Stimulated activated CD8-positive, alpha-beta memory T cell treated with anti-CD3 and anti-CD28 coated beads, Interleukin-7, amount 100 ng/mL, for 48 hours (primary cell): Measurements from ENCODE around the gene RBMS3.
"Not testable (repeated sequence)": the region's sequence is repeated elsewhere in the genome, so short reads cannot be mapped to it uniquely, and the experiment has no call there.

Experiments
- DNase-seq, 2 donors: peaks; one replicate each; pipeline ENCODE4 v3.0.0-alpha.2; 2020; ENCODE audit warnings: low read depth in 1 of 2; ENCODE audit errors: extremely low read depth in 1 of 2

Gene RBMS3

DNA sequence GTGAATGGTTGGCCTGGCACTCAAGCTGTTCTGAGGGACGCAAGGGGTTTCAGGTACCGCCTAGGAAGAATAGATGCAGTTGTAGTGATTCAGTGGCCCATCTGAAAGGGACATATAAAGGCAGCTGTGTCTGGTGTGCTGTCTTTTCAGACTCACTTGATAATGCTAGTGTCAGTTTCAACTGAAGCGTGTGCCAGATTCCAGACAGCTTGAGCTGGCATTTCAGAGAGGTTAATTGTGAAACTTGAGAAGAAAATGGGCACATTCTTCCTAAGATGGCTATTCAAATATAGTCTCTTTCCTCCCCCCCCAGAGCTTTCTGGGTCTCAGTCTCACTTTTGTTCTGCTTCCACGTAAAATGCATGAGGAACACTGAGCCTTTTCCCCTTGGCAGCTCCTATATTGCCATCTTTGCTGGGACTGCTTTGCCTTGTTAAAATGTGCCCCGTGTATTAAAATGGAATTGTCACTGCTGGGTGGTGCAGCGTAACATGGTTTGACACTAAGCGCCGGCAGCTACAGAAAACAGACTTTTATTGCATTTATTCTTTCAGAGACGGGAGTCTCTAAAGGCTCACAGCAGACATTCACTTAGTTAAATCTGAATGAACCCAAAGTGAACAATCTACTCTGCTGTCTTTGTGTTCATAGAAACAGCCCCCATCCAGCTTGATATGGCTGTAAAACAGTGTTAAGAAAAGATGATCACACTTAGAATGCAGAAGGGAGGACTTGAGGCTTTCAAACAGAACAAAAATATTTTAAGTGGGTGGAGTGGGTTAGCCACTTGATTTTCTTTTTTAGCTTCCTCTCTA, 478.7 kb downstream of the RBMS3 start:
- DNase-seq = no peak

DNA sequence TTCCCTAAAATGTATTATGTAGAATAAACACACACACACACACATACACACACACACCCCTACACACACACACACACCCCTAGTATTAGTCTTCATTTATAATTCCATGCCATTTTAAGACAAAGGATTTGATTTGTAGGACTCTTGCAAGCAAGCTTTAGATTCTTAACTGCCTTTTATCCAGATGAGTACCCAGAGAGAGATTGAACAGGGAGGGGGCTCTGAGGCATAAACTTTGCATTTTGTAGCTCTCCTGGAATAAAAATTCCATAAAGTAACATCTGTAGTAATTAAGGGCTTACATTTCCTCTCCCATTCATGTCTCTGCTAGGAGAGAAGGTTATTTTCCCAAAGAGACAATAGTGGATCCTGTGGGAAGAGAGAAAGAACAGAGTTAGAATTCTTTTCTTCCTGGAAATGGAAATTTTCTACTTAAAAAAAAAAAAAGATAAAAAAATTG, 479.4 kb downstream of the RBMS3 start:
- no peak for DNase-seq

DNA sequence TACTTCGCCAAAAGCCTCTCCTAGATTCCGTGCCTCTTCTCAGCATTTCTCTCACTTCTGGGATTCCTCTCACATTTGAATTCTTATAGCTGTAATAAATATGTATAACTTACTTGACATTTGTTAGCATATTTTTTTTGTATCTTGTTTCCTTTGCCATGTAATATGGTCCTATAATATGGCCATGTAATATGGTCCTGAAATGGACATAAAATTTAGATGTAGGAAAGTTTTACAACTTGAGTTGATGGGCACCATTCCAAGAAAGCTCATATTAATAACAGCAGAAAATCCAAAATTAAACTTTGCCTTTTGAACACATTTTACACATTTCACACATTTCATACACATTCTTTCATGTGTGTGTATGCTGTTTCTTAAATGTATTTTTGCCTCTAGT, 480.6 kb downstream of the RBMS3 start:
- DNase-seq = no peak

DNA sequence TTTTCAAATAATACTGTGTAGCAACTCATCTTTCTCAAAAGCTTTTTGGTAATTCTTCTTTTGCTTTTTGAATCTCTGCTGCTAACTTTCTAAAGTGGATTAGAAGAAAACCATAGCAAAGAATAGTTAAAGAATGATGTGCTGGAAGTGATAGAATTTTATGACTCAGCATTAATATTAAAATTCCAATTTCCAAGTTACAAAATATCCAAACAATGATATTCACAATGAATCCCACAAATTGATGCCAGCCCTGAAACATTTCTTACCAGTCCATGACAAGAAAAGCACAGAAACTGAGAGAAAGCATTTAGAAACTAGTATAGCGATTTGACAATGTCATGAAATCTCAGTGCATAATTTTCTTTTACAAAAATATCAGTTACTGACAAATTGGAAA, 482.2 kb downstream of the RBMS3 start:
- no peak for DNase-seq

DNA sequence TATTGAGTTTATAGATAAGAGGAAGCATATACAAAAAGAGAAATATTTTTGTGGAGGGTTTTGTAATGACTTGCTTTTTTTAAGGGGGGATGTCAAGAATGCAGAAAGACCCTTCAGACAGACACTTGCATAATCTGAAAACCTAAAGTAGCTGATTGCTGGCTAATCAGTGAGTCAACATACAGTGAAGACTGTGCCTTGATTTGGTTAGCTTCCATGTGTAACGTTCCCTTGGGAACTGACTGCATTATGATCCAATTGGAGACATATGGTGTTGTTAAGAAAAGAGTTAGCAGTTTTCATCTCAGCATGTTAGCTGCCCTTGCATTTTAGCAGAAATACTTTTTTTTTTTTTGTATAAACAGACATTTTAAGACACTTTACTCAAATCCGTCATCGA, 483.2 kb downstream of the RBMS3 start:
- no peak for DNase-seq

DNA sequence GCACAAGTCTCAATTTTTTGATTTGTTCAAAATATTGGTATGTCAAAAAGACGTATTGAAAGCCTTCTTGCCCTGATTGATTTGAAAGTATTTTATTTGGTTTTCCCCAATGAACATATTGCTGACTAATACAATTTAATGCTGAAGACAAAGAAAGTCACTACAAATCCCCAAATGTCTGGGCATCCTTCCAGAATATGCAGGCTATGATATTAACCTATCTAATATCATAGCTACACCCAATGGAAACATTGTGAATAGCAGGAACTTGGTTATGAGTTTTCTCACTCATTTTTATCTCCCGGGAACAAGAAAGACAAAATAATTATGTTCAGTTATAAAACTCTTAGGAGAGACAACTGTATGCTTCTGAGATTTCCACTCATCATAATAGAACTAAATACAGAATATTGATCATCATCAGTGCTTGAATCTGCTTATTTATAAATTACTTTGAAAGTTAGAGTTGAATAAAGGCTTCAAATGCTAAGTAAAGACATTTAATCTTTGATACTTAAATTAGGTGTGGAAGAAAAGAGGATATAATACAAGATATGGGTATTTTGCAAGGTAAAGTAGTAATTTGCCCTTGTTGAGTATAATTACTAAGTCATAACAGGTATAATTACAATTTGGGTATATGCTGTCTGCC, 483.9 kb downstream of the RBMS3 start:
- DNase-seq = no peak

DNA sequence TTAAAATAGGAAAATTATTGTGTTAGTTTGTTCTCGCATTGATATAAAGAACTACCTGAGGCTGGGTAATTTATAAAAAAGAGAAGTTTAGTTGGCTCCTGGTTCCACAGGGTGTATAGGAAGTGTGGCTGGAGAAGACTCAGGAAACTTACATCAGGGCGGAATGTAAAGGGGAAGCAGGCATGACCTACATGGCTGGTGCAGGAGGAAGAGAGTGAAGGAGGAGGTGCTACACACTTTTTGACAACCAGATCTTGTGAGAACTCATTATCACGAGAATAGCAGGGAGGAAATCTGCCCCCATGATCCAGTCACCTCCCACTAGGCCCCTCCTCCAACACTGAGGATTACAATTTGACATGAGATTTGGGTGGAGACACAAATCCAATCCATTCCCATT, 490.7 kb downstream of the RBMS3 start:
- no peak for DNase-seq

DNA sequence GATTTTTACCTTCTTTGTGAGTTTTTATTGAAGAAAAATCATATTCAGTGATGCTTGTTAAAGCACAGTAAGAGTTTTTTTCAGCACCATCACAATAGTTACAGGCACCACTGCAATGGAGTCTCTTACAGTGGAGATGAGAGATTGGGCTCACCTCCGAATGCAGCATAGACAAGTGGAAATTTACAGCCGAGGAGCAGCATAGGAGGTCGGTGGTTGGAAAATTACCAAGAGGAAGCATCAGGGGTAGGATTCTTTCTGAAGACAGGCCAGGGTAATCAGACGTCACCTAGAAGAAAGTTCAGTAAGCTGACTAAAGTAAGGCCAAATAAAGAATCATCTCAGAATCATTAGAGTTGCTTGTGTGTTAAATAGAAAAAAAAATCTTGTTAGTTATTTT, 491.6 kb downstream of the RBMS3 start:
- DNase-seq = no peak

DNA sequence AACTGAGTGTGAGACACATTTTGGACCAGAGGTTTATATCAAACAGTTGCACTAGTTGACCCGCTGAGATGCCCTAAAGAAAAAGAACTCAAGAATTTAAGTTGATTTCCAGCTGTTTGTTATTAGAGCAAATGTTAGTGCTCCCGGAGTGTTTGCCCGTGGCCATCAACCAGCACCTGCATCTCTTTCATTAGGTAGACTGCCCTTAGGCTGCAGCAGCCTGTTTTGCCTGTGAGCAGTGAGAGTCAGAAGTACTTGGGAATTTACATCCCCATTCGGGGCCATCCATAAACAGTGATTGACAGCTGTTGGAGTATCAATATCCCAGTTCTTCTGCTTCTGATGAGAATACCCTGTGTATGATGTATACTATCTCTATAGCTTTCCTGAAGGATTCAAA, 492.6 kb downstream of the RBMS3 start:
- no peak for DNase-seq

DNA sequence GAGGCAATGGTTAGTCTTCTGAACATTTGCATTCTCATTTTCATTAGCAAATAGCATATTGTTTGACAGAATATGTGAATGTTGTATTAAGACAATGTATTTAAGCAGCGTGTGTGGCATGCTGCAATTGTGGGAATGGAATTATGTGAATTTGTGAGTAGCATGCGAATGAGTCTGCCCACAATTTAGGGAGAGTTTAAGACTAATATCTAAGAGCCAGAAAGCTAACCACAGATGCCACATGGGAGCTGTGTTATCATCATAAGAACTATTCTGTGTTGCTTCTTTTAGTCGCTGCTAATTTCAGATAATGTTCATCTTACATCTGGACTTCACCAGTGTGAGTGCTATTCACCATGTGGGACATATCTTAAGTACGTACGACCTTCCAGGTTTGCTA, 494.5 kb downstream of the RBMS3 start:
- no peak for DNase-seq

DNA sequence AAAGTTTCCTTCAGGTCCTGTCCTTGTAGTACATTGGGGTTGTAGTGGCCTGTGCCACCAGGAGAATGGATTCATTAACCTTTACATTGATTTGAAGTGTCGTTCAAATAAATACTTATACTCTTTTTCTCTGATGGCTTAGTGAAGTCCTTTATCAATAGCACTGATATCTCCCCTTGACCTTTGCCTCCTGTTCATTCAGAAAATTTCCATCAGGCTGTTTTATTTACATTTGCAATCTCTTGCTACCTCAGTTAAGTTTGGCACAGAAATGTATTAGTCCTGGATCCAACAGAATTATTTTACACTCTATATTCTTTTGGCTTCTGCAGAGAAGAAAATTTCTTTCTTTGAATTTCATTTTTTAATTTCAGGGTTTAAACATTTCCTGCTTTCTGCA, 497.0 kb downstream of the RBMS3 start:
- no peak for DNase-seq

DNA sequence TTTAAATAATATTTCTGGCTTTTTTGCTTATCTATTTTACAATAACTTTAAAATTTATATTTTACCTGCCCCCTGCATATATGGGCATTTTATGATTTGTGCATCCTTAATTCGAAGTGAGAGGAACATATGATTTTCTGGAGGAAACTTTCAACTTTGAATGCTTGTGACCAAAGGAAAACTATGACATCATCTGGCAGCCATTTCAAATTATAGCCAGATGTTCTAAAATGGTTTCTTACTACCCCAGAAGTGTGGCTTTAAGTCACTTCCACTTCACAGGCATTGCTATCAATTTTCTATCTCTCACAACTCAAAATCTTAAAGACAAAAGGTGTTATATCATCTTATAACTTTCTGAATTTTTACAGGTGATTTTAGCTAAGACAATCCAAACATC, 508.8 kb downstream of the RBMS3 start:
- DNase-seq = no peak

DNA sequence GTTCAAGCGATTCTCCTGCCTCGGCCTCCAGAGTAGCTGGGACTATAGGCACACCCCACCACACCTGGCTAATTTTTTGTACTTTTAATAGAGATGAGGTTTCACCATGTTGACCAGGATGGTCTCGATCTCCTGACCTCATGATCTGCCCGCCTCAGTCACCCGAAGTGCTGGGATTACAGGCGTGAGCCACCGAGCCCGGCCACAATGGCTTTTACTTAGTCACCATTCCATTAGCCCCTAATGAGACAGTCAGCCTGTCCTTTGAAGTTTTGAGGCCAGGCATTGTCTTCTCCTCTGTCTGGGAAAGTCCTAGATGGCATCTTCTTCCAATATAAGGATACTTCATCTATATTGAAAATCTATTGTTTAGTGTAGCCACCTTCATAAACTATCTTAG, 515.9 kb downstream of the RBMS3 start:
- DNase-seq = no peak

DNA sequence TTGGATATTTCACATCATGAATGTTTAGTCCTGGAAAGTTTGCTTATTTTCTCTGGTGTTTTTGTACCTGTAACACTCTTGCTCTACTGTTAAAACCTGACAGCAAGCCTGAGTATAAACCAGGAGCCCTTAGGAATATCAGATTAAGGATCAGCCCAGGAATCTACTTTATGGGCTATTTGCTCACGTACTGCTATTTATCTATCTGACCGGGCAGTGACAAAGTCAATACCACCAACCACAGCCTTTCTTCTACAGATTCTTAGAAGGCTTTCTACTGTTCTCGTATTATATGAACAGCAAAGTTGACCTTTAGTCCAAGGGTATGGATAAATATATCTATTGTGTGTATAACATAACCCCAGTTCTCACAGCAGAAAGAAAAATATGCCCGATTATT, 521.2 kb downstream of the RBMS3 start:
- no peak for DNase-seq

DNA sequence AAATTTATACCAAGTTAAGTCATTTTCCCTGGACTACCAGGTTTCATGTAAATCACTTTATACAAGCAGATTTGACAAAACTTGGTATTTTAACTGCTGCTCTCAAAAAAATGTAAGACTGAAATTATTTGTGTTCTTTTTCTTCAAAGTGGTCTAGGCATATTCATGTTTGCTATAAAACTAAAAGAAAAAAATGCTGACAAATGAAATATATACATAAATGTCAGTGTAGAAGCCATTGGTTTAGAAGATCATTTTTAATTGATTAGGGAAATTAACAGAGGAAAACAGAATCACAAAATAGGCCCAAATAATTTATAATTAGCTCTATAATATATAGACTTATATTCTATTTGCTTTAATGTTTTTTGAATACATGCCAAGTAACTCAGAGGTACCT, 523.2 kb downstream of the RBMS3 start:
- DNase-seq = no peak

DNA sequence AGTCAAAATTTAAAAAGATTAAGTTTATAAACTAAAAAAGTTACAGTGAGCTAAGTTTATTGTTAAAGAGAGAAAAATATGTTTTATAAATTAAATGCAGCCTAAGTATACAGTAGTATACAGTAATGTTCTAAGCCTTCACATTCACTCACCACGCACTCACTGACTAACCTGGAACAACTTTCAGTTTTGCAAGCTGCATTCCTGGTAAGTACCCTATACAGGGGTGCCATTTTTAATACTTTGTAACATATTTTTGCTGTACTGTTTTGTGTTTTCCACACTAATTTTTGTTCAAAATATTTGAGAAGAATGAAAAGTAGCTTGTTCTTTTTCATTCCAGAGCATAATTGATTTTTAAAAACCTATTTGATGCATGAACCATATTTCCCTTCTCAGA, 524.9 kb downstream of the RBMS3 start:
- DNase-seq = no peak

DNA sequence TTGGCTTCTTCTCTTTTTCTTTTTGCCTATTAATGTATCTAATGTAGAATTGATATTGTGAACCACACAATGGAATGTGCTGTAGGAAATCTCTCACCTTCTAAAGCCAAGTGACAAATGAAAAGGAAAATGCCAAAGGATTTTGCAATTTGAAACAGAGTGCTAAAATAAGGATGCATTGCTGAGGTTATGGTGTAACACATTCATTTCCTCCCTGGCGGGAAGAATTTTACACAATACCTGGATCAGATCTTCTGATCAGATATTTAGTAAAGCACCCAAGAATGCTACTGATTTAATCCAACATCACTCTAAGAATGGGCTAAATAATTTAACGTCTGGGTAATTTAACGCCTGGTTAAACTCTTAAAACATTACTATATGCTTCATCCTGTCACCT, 527.5 kb downstream of the RBMS3 start:
- not testable (repeated sequence) for DNase-seq

DNA sequence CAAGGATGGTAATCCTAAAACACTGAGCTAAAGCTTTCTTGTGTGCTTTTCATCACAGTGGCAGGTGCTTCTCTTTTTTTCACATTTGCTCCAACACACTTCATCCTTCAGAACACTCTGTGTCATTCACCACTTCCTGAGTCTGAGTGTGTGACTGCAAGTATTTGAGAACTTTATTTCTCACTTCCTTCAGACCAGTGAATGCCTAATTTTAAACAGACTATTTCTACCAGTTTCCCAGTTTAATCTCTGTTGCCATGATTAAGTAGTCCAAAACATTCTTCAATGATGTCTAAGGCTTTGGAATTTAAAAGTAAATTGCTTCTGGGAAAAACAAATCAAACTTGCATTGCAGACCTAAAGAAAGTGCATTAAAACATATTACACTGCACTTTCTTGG, 541.2 kb downstream of the RBMS3 start:
- DNase-seq = no peak

DNA sequence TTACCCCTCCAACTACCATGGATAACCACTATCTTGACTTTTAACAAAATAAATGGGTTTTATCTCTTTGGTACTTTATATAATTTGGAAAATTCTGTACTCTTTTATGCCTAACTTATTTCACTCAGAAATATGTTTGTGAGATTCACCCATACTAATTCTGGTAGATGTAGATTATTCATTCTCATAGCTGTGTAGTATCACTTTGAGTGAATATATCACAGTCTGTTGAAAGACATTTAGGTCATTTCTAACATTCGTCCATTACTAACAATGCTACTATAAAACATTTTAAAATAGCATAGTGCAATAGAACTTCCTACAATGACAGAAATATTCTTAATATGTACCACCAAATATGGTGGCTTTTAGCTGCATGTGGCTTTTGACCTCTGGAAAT, 542.4 kb downstream of the RBMS3 start:
- no peak for DNase-seq

DNA sequence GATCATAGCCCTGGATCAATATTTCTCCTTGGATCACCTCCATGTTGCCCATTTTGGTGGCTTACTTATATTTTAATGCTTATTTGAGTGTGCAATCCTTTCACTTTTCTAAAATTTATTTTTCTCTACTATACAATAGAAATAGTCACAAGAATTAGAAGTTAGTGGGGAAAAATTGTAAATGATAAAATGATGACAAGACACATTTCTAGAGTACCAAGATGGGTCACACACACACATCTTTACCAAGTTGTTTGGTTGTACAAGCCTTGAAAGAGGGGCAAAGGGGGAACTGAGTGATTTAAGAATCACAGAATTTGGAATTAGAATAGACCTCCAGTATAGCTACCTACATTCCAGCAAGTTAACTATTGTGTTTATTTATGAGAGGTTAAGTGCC, 545.8 kb downstream of the RBMS3 start:
- DNase-seq = no peak

DNA sequence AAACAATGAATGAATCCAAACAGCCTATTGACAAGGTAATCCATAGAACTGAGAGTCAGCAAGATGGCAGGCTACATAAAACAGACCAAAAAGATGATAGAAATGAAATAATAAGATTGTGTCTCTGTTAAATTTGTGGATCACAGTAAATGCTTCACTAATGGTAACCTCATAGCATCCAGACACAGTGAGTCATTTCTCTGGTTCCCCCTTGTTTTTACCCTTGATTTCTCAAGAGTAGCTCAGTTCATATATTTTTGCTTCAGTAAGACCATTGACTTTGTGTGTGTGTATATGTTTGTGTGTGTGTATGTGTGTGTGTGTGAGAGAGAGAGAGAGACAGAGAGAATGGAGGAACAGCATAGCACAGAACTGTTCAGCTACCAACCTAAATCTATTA, 546.9 kb downstream of the RBMS3 start:
- no peak for DNase-seq

DNA sequence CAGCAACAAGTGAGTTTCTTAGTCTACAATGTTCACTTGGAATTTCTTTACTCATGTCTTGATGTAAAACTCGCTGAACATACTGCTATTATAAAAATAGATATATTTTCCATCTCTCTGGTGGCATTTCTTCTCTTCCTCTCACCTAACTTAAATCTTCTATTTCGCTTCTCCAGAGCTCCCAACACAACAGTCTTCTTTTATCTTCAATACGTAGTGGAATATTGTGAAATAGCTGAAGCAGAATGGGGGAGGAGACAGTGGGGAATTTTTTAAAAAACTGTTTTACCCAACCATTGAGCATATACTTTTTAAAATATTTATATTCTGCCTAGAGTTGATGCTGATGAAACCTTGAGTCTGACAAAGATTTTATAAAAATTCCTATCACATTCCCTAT, 548.5 kb downstream of the RBMS3 start:
- no peak for DNase-seq

DNA sequence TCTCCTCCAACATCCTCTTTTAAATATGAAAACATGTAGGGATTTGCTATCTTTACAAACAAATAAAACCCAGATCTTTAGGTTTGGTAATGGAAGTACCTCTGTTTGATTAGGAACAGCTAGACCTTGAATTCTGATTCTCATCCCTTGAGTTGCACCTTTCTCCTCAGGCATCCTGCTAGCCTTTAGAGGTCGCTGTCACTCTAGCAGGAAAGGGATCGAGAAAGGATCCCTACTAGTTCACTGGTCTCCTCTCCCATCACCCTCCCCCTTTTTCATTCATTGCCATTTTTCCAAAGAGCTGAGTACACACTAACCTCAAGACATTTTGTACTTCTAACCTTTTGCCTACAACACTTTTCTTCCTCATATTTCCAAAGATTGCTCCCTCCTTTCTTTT, 569.8 kb downstream of the RBMS3 start:
- DNase-seq = no peak
